Measurements from ENCODE around the gene ARFGEF2.

DNA sequence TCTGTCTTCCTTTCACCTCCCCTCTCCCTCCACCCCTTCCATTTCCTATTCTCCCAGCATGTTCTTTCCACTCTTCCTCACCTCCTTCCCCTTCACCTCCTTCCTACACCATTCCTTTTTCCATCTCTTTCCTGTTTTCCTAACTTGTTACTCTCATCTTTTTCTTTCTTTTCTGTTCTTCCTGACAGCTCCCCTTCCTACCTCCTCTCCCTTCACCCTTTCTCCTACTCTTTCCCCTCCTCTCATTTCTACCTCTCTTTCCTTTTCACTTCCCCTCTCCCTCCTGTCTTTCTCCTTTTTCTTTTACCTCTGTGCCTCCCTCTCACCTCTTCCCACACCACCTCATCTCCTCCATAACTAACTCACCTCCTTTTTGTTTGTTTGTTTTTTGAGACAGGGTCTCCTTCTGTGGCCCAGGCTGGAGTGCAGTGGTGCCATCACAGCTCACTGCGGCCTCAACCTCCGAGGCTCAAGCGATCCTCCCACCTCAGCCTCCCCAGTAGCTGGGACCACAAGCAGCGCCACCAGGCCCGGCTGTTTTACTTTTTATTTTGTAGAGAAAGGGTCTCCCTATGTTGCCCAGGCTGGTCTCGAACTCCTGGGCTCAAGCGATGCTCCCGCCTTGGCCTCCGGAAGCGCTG, 864 bp upstream of the ARFGEF2 start:
- TF ChIP-seq ARNT (IDR thresholded peaks at IDR 0.05) (no peak), BHLHE40 (IDR thresholded peaks at IDR 0.05; ENCODE audit: borderline replicate concordance) (no peak)
- TF ChIP-seq, protein P1, sequence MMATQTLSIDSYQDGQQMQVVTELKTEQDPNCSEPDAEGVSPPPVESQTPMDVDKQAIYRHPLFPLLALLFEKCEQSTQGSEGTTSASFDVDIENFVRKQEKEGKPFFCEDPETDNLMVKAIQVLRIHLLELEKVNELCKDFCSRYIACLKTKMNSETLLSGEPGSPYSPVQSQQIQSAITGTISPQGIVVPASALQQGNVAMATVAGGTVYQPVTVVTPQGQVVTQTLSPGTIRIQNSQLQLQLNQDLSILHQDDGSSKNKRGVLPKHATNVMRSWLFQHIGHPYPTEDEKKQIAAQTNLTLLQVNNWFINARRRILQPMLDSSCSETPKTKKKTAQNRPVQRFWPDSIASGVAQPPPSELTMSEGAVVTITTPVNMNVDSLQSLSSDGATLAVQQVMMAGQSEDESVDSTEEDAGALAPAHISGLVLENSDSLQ (IDR thresholded peaks at IDR 0.05), result no peak

Data from HEK293T (cell line).